GM20431 (cell line): Measurements from ENCODE around the gene ARFGAP1.

Experiments
- in situ Hi-C: fragments of 300-500 bp; cut with MseI, MboI; formaldehyde crosslinking; loops from one replicate; pipeline ENCODE4 v1.15.0; 2020; ENCODE audit warnings: low sequenced_read_pairs; ENCODE audit not compliant: unreplicated experiment

The ARFGAP1 gene

GRCh38 chr20:63272105-63273058, at the start of gene ARFGAP1:
Gene ARFGAP1 (plus strand): TSS chr20:63272813. CDS start chr20:63275581, 2,768 bp downstream.
- in situ Hi-C loops = no loop called here

GRCh38 chr20:63223121-63223825, 49.3 kb upstream of the ARFGAP1 start:
- in situ Hi-C loops = no loop called here

- in situ Hi-C loops = no loop called here
Observed at GRCh38 chr20:63223826-63224207, 48.8 kb upstream of the ARFGAP1 start.

GRCh38 chr20:63224412-63225081, 48.1 kb upstream of the ARFGAP1 start:
- in situ Hi-C loops = no loop called here

- in situ Hi-C loops = no loop called here
Observed at GRCh38 chr20:63225082-63225454, 47.5 kb upstream of the ARFGAP1 start.

GRCh38 chr20:63226042-63226943, 46.3 kb upstream of the ARFGAP1 start:
- in situ Hi-C loops = no loop called here

- in situ Hi-C loops = no loop called here
Observed at GRCh38 chr20:63227260-63227659, 45.4 kb upstream of the ARFGAP1 start.

GRCh38 chr20:63228806-63229205, 43.8 kb upstream of the ARFGAP1 start:
- in situ Hi-C loops = no loop called here

GRCh38 chr20:63230800-63231268, 41.8 kb upstream of the ARFGAP1 start:
- in situ Hi-C loops = no loop called here

- in situ Hi-C loops = no loop called here
Observed at GRCh38 chr20:63232235-63233060, 40.2 kb upstream of the ARFGAP1 start.

- in situ Hi-C loops = no loop called here
Observed at GRCh38 chr20:63233061-63233344, 39.6 kb upstream of the ARFGAP1 start.

GRCh38 chr20:63233924-63234323, 38.7 kb upstream of the ARFGAP1 start:
- in situ Hi-C loops = no loop called here

- in situ Hi-C loops = no loop called here
Observed at GRCh38 chr20:63234693-63235398, 37.8 kb upstream of the ARFGAP1 start.

- in situ Hi-C loops = no loop called here
Observed at GRCh38 chr20:63235399-63235983, 37.1 kb upstream of the ARFGAP1 start, which contains the start of gene BIRC7. Gene BIRC7 (plus strand): TSS chr20:63235905. CDS start chr20:63236097, 192 bp downstream.

GRCh38 chr20:63236116-63236837, 36.3 kb upstream of the ARFGAP1 start:
- in situ Hi-C loops = no loop called here

GRCh38 chr20:63238031-63238430, 34.6 kb upstream of the ARFGAP1 start:
- in situ Hi-C loops = no loop called here

GRCh38 chr20:63238514-63239125, 34.0 kb upstream of the ARFGAP1 start:
- in situ Hi-C loops = no loop called here
